T-helper 1 cell treated with Interleukin-12 subunit alpha and Interleukin-12 subunit beta and Interleukin-4 antibody, amounts not matched to agents 30 μg/mL and 1 μg/mL, for 36 hours (primary cell): ENCODE data around the gene AARS2.
A peak's percentile ranks its signal among the peaks of the same experiment; 100 is the strongest.

Experiments
- H3K27ac Mint-ChIP-seq: one replicate; pipeline ENCODE4 v1.8.0; 2021; ENCODE audit warnings: mild to moderate bottlenecking, mixed read lengths
- H3K27me3 Mint-ChIP-seq: one replicate; pipeline ENCODE4 v1.8.0; 2021; ENCODE audit warnings: low read depth, mixed read lengths
- H3K36me3 Mint-ChIP-seq: one replicate; pipeline ENCODE4 v1.8.0; 2021; ENCODE audit warnings: low read depth, mixed read lengths
- H3K4me1 Mint-ChIP-seq: one replicate; pipeline ENCODE4 v1.8.0; 2021; ENCODE audit warnings: low read depth, mixed read lengths
- H3K4me3 Mint-ChIP-seq: one replicate; pipeline ENCODE4 v1.8.0; 2021; ENCODE audit warnings: mild to moderate bottlenecking, moderate library complexity, mixed read lengths
- H3K9me3 Mint-ChIP-seq: one replicate; pipeline ENCODE4 v1.8.0; 2021; ENCODE audit warnings: mixed read lengths

Gene AARS2

GRCh38 chr6:44269921-44270525, 43.1 kb downstream of the AARS2 start, which contains the start of gene TMEM151B:
Gene TMEM151B (plus strand): TSS chr6:44270450. CDS start chr6:44270743, 293 bp downstream.
- H3K4me3 Mint-ChIP-seq, result peak within 1 kb of the TSS; percentile 53
- H3K36me3 Mint-ChIP-seq, result peaks cover 2% of the 10 kb centered on the region
- peaks cover 27% of the 10 kb centered on the region for H3K4me1 Mint-ChIP-seq
- H3K27ac Mint-ChIP-seq, result no peak within 1 kb of the TSS
- H3K9me3 Mint-ChIP-seq, result no peaks in the 10 kb centered on the region
- H3K27me3 Mint-ChIP-seq, result peaks cover 64% of the 10 kb centered on the region

- Mint-ChIP-seq H3K36me3 (peaks cover 6% of the 10 kb centered on the region), H3K27me3 (peaks cover 59% of the 10 kb centered on the region), H3K4me3 (no peak overlapping the region), H3K27ac (no peak overlapping the region), H3K4me1 (peaks cover 27% of the 10 kb centered on the region), H3K9me3 (no peaks in the 10 kb centered on the region)
Observed at GRCh38 chr6:44269178-44269920, 43.8 kb downstream of the AARS2 start.

GRCh38 chr6:44268095-44268628, 45.0 kb downstream of the AARS2 start:
- Mint-ChIP-seq H3K27ac (peak overlapping the region; percentile 31), H3K9me3 (no peaks in the 10 kb centered on the region), H3K27me3 (peaks cover 49% of the 10 kb centered on the region), H3K4me1 (peaks cover 37% of the 10 kb centered on the region), H3K4me3 (no peak overlapping the region), H3K36me3 (peaks cover 14% of the 10 kb centered on the region)

GRCh38 chr6:44267252-44267651, 45.9 kb downstream of the AARS2 start:
- Mint-ChIP-seq H3K4me1 (peaks cover 46% of the 10 kb centered on the region), H3K27ac (no peak overlapping the region), H3K9me3 (no peaks in the 10 kb centered on the region), H3K27me3 (peaks cover 40% of the 10 kb centered on the region), H3K36me3 (peaks cover 20% of the 10 kb centered on the region), H3K4me3 (no peak overlapping the region)

GRCh38 chr6:44266347-44266746, 46.8 kb downstream of the AARS2 start:
- H3K27ac Mint-ChIP-seq, result peak overlapping the region; percentile 90

GRCh38 chr6:44265722-44266233, 47.4 kb downstream of the AARS2 start:
- Mint-ChIP-seq H3K27me3 (peaks cover 27% of the 10 kb centered on the region), H3K4me1 (peaks cover 52% of the 10 kb centered on the region), H3K36me3 (peaks cover 30% of the 10 kb centered on the region), H3K9me3 (no peaks in the 10 kb centered on the region), H3K27ac (peak overlapping the region; percentile 90), H3K4me3 (peak overlapping the region; percentile 100)

More at GRCh38 chr6:44266347-44266746, 46.8 kb downstream of the AARS2 start:
- Mint-ChIP-seq H3K27me3 (peaks cover 31% of the 10 kb centered on the region), H3K4me3 (peak overlapping the region; percentile 100), H3K4me1 (peaks cover 48% of the 10 kb centered on the region), H3K36me3 (peaks cover 24% of the 10 kb centered on the region), H3K9me3 (no peaks in the 10 kb centered on the region)

- H3K36me3 Mint-ChIP-seq, result peaks cover 34% of the 10 kb centered on the region
- H3K4me3 Mint-ChIP-seq, result peak within 1 kb of the TSS; percentile 100
- H3K9me3 Mint-ChIP-seq, result no peaks in the 10 kb centered on the region
- H3K27ac Mint-ChIP-seq, result peak within 1 kb of the TSS; percentile 99
- peaks cover 54% of the 10 kb centered on the region for H3K4me1 Mint-ChIP-seq
- peaks cover 26% of the 10 kb centered on the region for H3K27me3 Mint-ChIP-seq
Observed at GRCh38 chr6:44265007-44265721, 48.0 kb downstream of the AARS2 start, which contains the start of gene NFKBIE. Gene NFKBIE (minus strand): TSS chr6:44265551. CDS start chr6:44265346, 205 bp downstream.

GRCh38 chr6:44264154-44265006, 48.8 kb downstream of the AARS2 start:
- Mint-ChIP-seq H3K9me3 (no peaks in the 10 kb centered on the region), H3K4me3 (peak overlapping the region; percentile 100), H3K36me3 (peaks cover 39% of the 10 kb centered on the region), H3K27me3 (peaks cover 18% of the 10 kb centered on the region), H3K27ac (peak overlapping the region; percentile 99), H3K4me1 (peaks cover 47% of the 10 kb centered on the region)

GRCh38 chr6:44263354-44264100, 49.6 kb downstream of the AARS2 start:
- Mint-ChIP-seq H3K27ac (peak overlapping the region; percentile 99), H3K4me3 (peak overlapping the region; percentile 100), H3K27me3 (peaks cover 10% of the 10 kb centered on the region), H3K36me3 (peaks cover 45% of the 10 kb centered on the region), H3K9me3 (no peaks in the 10 kb centered on the region), H3K4me1 (peaks cover 50% of the 10 kb centered on the region)

- peaks cover 55% of the 10 kb centered on the region for H3K4me1 Mint-ChIP-seq
- peak overlapping the region; percentile 100 for H3K4me3 Mint-ChIP-seq
- peak overlapping the region; percentile 99 for H3K27ac Mint-ChIP-seq
- peaks cover 3% of the 10 kb centered on the region for H3K27me3 Mint-ChIP-seq
- H3K9me3 Mint-ChIP-seq, result no peaks in the 10 kb centered on the region
- peaks cover 52% of the 10 kb centered on the region for H3K36me3 Mint-ChIP-seq
Observed at GRCh38 chr6:44262467-44263353, 50.4 kb downstream of the AARS2 start.

GRCh38 chr6:44261581-44261980, 51.6 kb downstream of the AARS2 start:
- Mint-ChIP-seq H3K4me3 (no peak overlapping the region), H3K9me3 (no peaks in the 10 kb centered on the region), H3K36me3 (peaks cover 55% of the 10 kb centered on the region), H3K27me3 (no peaks in the 10 kb centered on the region), H3K4me1 (peaks cover 51% of the 10 kb centered on the region), H3K27ac (no peak overlapping the region)
